Measurements from ENCODE around the gene LRRC36.

LRRC36 gene

GRCh38 chr16:67426022-67426421 is 99.4 kb downstream of the LRRC36 start:
- DNase-seq (ENCODE audit: low spot score), result no peak

GRCh38 chr16:67426950-67427349 is 100.3 kb downstream of the LRRC36 start:
- no peak for DNase-seq (ENCODE audit: low spot score)

GRCh38 chr16:67428146-67428731 is 101.6 kb downstream of the LRRC36 start:
- DNase-seq (ENCODE audit: low spot score), result peak; percentile 88

GRCh38 chr16:67429053-67429798 is 102.6 kb downstream of the LRRC36 start:
- no peak for DNase-seq (ENCODE audit: low spot score)

GRCh38 chr16:67429799-67430503 is 103.3 kb downstream of the LRRC36 start:
- no peak for DNase-seq (ENCODE audit: low spot score)

- no peak for DNase-seq (ENCODE audit: low spot score)
These were observed 103.9 kb downstream of the LRRC36 start for GRCh38 chr16:67430504-67430976.

- DNase-seq (ENCODE audit: low spot score), result peak; percentile 86
These were observed 104.6 kb downstream of the LRRC36 start, which contains the start of gene HSD11B2 for GRCh38 chr16:67430977-67431774. TSS of gene HSD11B2 (plus strand) at chr16:67431121. CDS start at chr16:67431249, 128 bp downstream.

GRCh38 chr16:67431775-67432505 is 105.3 kb downstream of the LRRC36 start:
- DNase-seq (ENCODE audit: low spot score), result no peak

GRCh38 chr16:67432506-67432890 is 105.9 kb downstream of the LRRC36 start:
- DNase-seq (ENCODE audit: low spot score), result no peak

- no peak for DNase-seq (ENCODE audit: low spot score)
These were observed 106.6 kb downstream of the LRRC36 start for GRCh38 chr16:67433131-67433719.
